ENCODE data around the gene ZNF765.
"Not testable (repeated sequence)": the region's sequence is repeated elsewhere in the genome, so short reads cannot be mapped to it uniquely, and the experiment has no call there.

The ZNF765 gene

GRCh38 chr19:53475470-53475869, 80.5 kb downstream of the ZNF765 start:
- H3K4me3 ChIP-seq (ENCODE audit: control insufficient read depth in 1 of 7, extremely low read depth in 1 of 7, insufficient read depth in 4 of 7, low read depth in 2 of 7, low read length in 6 of 7); H3K4me1 ChIP-seq (ENCODE audit: control extremely low read depth in 1 of 4, control insufficient read depth in 4 of 4, insufficient read depth in 4 of 4, low read length in 3 of 4); H3K27me3 ChIP-seq (replicated peaks in 2 of 5; ENCODE audit: control insufficient read depth in 4 of 5, insufficient read depth in 5 of 5, low read length in 4 of 5); DNase-seq; H3K27ac ChIP-seq (ENCODE audit: insufficient read depth in 1 of 2, low read depth in 1 of 2, low read length in 2 of 2, poor library complexity in 1 of 2, severe bottlenecking in 2 of 2): not testable (repeated sequence)
- ChIA-PET CTCF (interaction anchor here (0.9 to 5.8 kb wide), 5 partner anchors 45 to 390 kb away, joined by 3 to 46 read pairs (median 6); no protein-coding TSS in a partner anchor), POLR2A (interaction anchor here (0.5 to 1.1 kb wide), 2 partner anchors 43 to 685 kb away, joined by 3 read pairs; no protein-coding TSS in a partner anchor)
- 100% methylated on average over 5 of the region's 6 CpGs for WGBS (ENCODE audit: insufficient coverage)
- H3K9me3 ChIP-seq (ENCODE audit: control extremely low read depth in 1 of 5, control insufficient read depth in 4 of 5, insufficient read depth in 2 of 5, low read depth in 1 of 5, low read length in 4 of 5) = peaks cover 0 to 30% (median 19%) of the 10 kb centered on the region in 5 experiments
- H3K36me3 ChIP-seq (ENCODE audit: control insufficient read depth in 4 of 4, insufficient read depth in 4 of 4, low read length in 3 of 4) = peaks cover 4 to 30% (median 19%) of the 10 kb centered on the region in 4 experiments

Data from common myeloid progenitor, CD34-positive (primary cell).